ENCODE measurements around the gene RTL10.

Gene RTL10

GRCh38 chr22:19807161-19807913, 47.3 kb downstream of the RTL10 start:
- DNase-seq: no peak
- in situ Hi-C loops (cut with HindIII; ENCODE audit: low pct_ligation_motif_present, low pct_unique_long_range_greater_than_20kb, low sequenced_read_pairs): no loop called here

GRCh38 chr22:19806213-19807160, 48.2 kb downstream of the RTL10 start:
- in situ Hi-C loops (cut with HindIII; ENCODE audit: low pct_ligation_motif_present, low pct_unique_long_range_greater_than_20kb, low sequenced_read_pairs): no loop called here
- DNase-seq: no peak

GRCh38 chr22:19805821-19806212, 48.9 kb downstream of the RTL10 start:
- in situ Hi-C loops (cut with HindIII; ENCODE audit: low pct_ligation_motif_present, low pct_unique_long_range_greater_than_20kb, low sequenced_read_pairs): no loop called here
- no peak for DNase-seq
